HepG2 (cell line): ENCODE data around the gene NEIL3. TPM values are rescaled to one million over a fixed set of nuclear protein-coding genes. Genes with fewer than 3 reads are reported as not detected.

Source experiments
- GATA4 ChIP-seq: sonication (generic); IDR thresholded peaks from 2 replicates; pipeline ENCODE4 v1.6.1; 2016; ENCODE audit warnings: antibody characterized with exemption, low read depth, borderline replicate concordance
- HNRNPL ChIP-seq: fragments of 200-400 bp; formaldehyde crosslinking; IDR thresholded peaks from 2 replicates; pipeline ENCODE4 v1.6.1; 2017; ENCODE audit warnings: mild to moderate bottlenecking, low read depth, low read length
- MIER3 ChIP-seq: IDR thresholded peaks from 2 replicates; pipeline ENCODE4 v1.6.1; 2016; ENCODE audit warnings: missing compliant biosample characterization, borderline replicate concordance
- PAWR ChIP-seq: sonication (generic); formaldehyde crosslinking; IDR thresholded peaks from 2 replicates; pipeline ENCODE4 v1.4.0; 2020; ENCODE audit warnings: missing genetic modification reagents, mild to moderate bottlenecking, borderline replicate concordance
- PHB2 ChIP-seq: fragments of 450-650 bp; IDR thresholded peaks from 2 replicates; pipeline ENCODE4 v1.6.1; 2018; ENCODE audit not compliant: partially characterized antibody
- SIN3B ChIP-seq: fragments of 150-350 bp; IDR thresholded peaks from 2 replicates; pipeline ENCODE4 v1.6.1; 2014; ENCODE audit warnings: low read length
- TBX2 ChIP-seq: sonication (generic); formaldehyde crosslinking; IDR thresholded peaks from 2 replicates; pipeline ENCODE4 v1.5.0; 2020; ENCODE audit warnings: missing genetic modification reagents, mild to moderate bottlenecking, borderline replicate concordance
- ZNF558 ChIP-seq: sonication (generic); formaldehyde crosslinking; IDR thresholded peaks from 2 replicates; pipeline ENCODE4 v1.9.0; 2022; ENCODE audit warnings: mild to moderate bottlenecking, missing genetic modification reagents, borderline replicate concordance
- polyA plus RNA-seq, 8 experiments: library from polyadenylated mRNA; depleted of rRNA in 3 of 8; stranded (reverse) in 7 of 8; unstranded in 1 of 8; fragments of >200 nt; fragmentation: Illumina TruSeq in 4 of 8; extraction: Trizol in 4 of 8; gene quantifications; 2 replicates each; pipeline versions ENCODE4 v1.2.1 to v1.2.3, GENCODE V29; 2011 to 2016; ENCODE audit warnings: low read depth in 4 of 8, missing spikeins in 1 of 8, mixed read lengths in 1 of 8; ENCODE audit not compliant: insufficient read depth in 1 of 8
- total RNA-seq, 5 experiments: library from RNA; depleted of rRNA; stranded (reverse); fragments of >200 nt; fragmentation: Illumina TruSeq; extraction: Trizol; gene quantifications; 2 replicates each; pipeline ENCODE4 v1.2.3, GENCODE V29; 2016; ENCODE audit warnings: low read depth in 1 of 5
- TF ChIP-seq, protein P1 (sequence below): sonication (generic); formaldehyde crosslinking; IDR thresholded peaks from 2 replicates; pipeline ENCODE4 v1.9.0; 2022; ENCODE audit warnings: low read depth, missing genetic modification reagents
- TF ChIP-seq, protein P2 (sequence below): sonication (generic); formaldehyde crosslinking; IDR thresholded peaks from 2 replicates; pipeline ENCODE4 v1.4.0; 2020; ENCODE audit warnings: missing genetic modification reagents
- TF ChIP-seq, protein P3 (sequence below): IDR thresholded peaks from 2 replicates; pipeline ENCODE4 v1.6.1; 2016; ENCODE audit warnings: low read depth, borderline replicate concordance

The NEIL3 gene
- total and polyA plus RNA-seq, 2 of the 13 experiments (the other 11 are each of a cell fraction or from before 2014, with no cell fraction given) = 3.5 to 8.4 TPM

DNA sequence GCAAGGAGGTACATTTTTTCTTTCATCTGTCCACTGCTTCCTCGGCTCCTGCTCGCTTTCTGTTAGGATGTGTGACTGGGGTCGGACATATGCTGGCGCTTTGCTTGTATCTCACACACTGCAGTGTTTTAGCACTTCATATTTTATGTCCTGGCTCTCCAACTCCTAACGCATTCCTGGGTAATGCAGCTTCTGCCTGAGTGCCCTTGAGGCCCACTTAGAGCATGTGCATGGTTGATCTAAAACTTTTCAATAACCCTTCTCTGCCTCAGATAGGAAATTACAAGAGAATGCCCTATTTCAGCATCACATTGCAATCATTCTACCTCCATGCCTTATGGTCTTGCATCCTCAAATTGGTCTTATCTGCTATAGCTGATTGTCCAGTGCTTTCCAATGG, 65.3 kb downstream of the NEIL3 start (continued):
- TF ChIP-seq, protein P1, sequence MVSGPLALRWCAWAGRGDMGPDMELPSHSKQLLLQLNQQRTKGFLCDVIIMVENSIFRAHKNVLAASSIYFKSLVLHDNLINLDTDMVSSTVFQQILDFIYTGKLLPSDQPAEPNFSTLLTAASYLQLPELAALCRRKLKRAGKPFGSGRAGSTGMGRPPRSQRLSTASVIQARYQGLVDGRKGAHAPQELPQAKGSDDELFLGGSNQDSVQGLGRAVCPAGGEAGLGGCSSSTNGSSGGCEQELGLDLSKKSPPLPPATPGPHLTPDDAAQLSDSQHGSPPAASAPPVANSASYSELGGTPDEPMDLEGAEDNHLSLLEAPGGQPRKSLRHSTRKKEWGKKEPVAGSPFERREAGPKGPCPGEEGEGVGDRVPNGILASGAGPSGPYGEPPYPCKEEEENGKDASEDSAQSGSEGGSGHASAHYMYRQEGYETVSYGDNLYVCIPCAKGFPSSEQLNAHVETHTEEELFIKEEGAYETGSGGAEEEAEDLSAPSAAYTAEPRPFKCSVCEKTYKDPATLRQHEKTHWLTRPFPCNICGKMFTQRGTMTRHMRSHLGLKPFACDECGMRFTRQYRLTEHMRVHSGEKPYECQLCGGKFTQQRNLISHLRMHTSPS (CRISPR knock-in tag) = no peak
- TF ChIP-seq, protein P2, sequence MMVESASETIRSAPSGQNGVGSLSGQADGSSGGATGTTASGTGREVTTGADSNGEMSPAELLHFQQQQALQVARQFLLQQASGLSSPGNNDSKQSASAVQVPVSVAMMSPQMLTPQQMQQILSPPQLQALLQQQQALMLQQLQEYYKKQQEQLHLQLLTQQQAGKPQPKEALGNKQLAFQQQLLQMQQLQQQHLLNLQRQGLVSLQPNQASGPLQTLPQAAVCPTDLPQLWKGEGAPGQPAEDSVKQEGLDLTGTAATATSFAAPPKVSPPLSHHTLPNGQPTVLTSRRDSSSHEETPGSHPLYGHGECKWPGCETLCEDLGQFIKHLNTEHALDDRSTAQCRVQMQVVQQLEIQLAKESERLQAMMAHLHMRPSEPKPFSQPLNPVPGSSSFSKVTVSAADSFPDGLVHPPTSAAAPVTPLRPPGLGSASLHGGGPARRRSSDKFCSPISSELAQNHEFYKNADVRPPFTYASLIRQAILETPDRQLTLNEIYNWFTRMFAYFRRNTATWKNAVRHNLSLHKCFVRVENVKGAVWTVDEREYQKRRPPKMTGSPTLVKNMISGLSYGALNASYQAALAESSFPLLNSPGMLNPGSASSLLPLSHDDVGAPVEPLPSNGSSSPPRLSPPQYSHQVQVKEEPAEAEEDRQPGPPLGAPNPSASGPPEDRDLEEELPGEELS (CRISPR knock-in tag) = no peak
- TF ChIP-seq GATA4 (no peak), PAWR (no peak), SIN3B (no peak), HNRNPL (no peak), PHB2 (no peak), MIER3 (CRISPR knock-in tag) (no peak), TBX2 (CRISPR knock-in tag) (no peak), ZNF558 (CRISPR knock-in tag) (no peak)
- TF ChIP-seq, protein P3, sequence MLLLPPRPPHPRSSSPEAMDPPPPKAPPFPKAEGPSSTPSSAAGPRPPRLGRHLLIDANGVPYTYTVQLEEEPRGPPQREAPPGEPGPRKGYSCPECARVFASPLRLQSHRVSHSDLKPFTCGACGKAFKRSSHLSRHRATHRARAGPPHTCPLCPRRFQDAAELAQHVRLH (CRISPR knock-in tag) = no peak
